SK-N-SH (cell line): Measurements from ENCODE around the gene XYLT2. TPM values are rescaled to one million over a fixed set of nuclear protein-coding genes. Genes with fewer than 3 reads are reported as not detected.

Experiments used
- CTCF ChIA-PET: fragments of 300-600, 350-600 bp; formaldehyde crosslinking; extraction: SDS; loops from one replicate; lab custom pipeline; 2021; lab: Yijun Ruan, JAX
- POLR2A ChIA-PET: fragments of 350-600 bp; sonication (Branson Sonifier 250); formaldehyde crosslinking; extraction: SDS; loops from one replicate; lab custom pipeline; 2020; ENCODE audit warnings: antibody characterized with exemption, inconsistent platforms; lab: Yijun Ruan, JAX
- DNase-seq: peaks from one replicate; pipeline ENCODE4 v3.0.0; 2012
- H2AFZ ChIP-seq: fragments of 200-600 bp; sonication (generic); 2 replicates; pipeline ENCODE4 v1.8.1; 2016; ENCODE audit warnings: antibody characterized with exemption, mild to moderate bottlenecking, low read depth
- H3F3A ChIP-seq: fragments of 200-600 bp; sonication (generic); replicated peaks from 2 replicates; pipeline ENCODE3; 2016; ENCODE audit warnings: antibody characterized with exemption, mild to moderate bottlenecking; ENCODE audit not compliant: insufficient read depth
- H3K27ac ChIP-seq, 2 experiments: fragments of 200-500 bp in 1 of 2; fragments of 200-600 bp in 1 of 2; sonication (Bioruptor generic) in 1 of 2; sonication (generic), shearing (Covaris generic) in 1 of 2; 2 replicates each; pipeline versions ENCODE4 v1.5.1 to v1.6.1; 2014 to 2016; ENCODE audit warnings: low read depth in 2 of 2, inconsistent platforms in 1 of 2, low read length in 1 of 2, mild to moderate bottlenecking in 1 of 2, mixed read lengths in 1 of 2
- H3K27me3 ChIP-seq: fragments of 200-600 bp; sonication (generic), shearing (Covaris generic); 2 replicates; pipeline ENCODE4 v1.6.1; 2016; ENCODE audit warnings: mixed run types; ENCODE audit not compliant: insufficient read depth
- H3K36me3 ChIP-seq, 2 experiments: fragments of 200-500 bp in 1 of 2; fragments of 200-600 bp in 1 of 2; sonication (Bioruptor generic) in 1 of 2; sonication (generic) in 1 of 2; replicated peaks in 1 of 2; 2 replicates each; pipeline versions ENCODE3 to v1.5.1; 2014 to 2016; ENCODE audit warnings: low read length in 1 of 2, mild to moderate bottlenecking in 1 of 2; ENCODE audit not compliant: insufficient read depth in 2 of 2, control insufficient read depth in 1 of 2
- H3K4me1 ChIP-seq, 2 experiments: fragments of 200-500 bp in 1 of 2; fragments of 200-600 bp in 1 of 2; sonication (Bioruptor generic) in 1 of 2; sonication (generic), shearing (Covaris generic) in 1 of 2; 2 replicates each; pipeline versions ENCODE4 v1.5.1 to v1.6.1; 2014 to 2016; ENCODE audit warnings: low read depth in 1 of 2, low read length in 1 of 2, mixed run types in 1 of 2; ENCODE audit not compliant: insufficient read depth in 2 of 2, control insufficient read depth in 1 of 2
- H3K4me2 ChIP-seq: fragments of 200-600 bp; sonication (generic), shearing (Covaris generic); 2 replicates; pipeline ENCODE4 v1.6.1; 2017; ENCODE audit warnings: mixed run types
- H3K4me3 ChIP-seq, 2 experiments: fragments of 200-500 bp in 1 of 2; fragments of 200-600 bp in 1 of 2; sonication (Bioruptor generic) in 1 of 2; sonication (generic), shearing (Covaris generic) in 1 of 2; 2 replicates each; pipeline versions ENCODE4 v1.5.1 to v1.8.1; 2014 to 2016; ENCODE audit warnings: low read depth in 2 of 2, inconsistent platforms in 1 of 2, low read length in 1 of 2, mild to moderate bottlenecking in 1 of 2, mixed read lengths in 1 of 2, moderate library complexity in 1 of 2
- H3K79me2 ChIP-seq: fragments of 200-600 bp; sonication (generic); 2 replicates; pipeline ENCODE4 v1.8.1; 2017; ENCODE audit warnings: mild to moderate bottlenecking; ENCODE audit not compliant: insufficient read depth
- H3K9ac ChIP-seq: fragments of 200-600 bp; sonication (generic); 2 replicates; pipeline ENCODE4 v1.6.1; 2017; ENCODE audit warnings: mixed run types
- H3K9me2 ChIP-seq: fragments of 200-600 bp; sonication (generic); 2 replicates; pipeline ENCODE4 v1.6.1; 2017; ENCODE audit warnings: mixed run types
- H3K9me3 ChIP-seq: fragments of 200-600 bp; sonication (generic); 2 replicates; pipeline ENCODE4 v1.6.1; 2017; ENCODE audit warnings: mixed run types, mild to moderate bottlenecking, moderate library complexity
- H4K20me1 ChIP-seq: fragments of 200-600 bp; sonication (generic); 2 replicates; pipeline ENCODE4 v1.6.1; 2017; ENCODE audit warnings: mild to moderate bottlenecking, mixed run types; ENCODE audit not compliant: insufficient read depth
- CTCF ChIP-seq: fragments of 200-600 bp; sonication (generic); IDR thresholded peaks from 2 replicates; pipeline ENCODE4 v1.6.1; 2017; ENCODE audit warnings: antibody characterized with exemption, mild to moderate bottlenecking, moderate library complexity
- ELF1 ChIP-seq: IDR thresholded peaks from 2 replicates; pipeline ENCODE4 v1.4.0; 2012
- EP300 ChIP-seq, 2 experiments: IDR thresholded peaks; 2 replicates each; pipeline versions ENCODE4 v1.4.0 to v1.6.1; 2012; ENCODE audit warnings: borderline replicate concordance in 1 of 2, low read depth in 1 of 2, low read length in 1 of 2
- FOSL2 ChIP-seq: IDR thresholded peaks from 2 replicates; pipeline ENCODE4 v1.4.0; 2012; ENCODE audit warnings: low read depth, mild to moderate bottlenecking, moderate library complexity, borderline replicate concordance
- FOXJ3 ChIP-seq: sonication (generic); formaldehyde crosslinking; IDR thresholded peaks from 2 replicates; pipeline ENCODE4 v1.5.1; 2020; ENCODE audit warnings: mild to moderate bottlenecking, missing genetic modification reagents
- GABPA ChIP-seq: IDR thresholded peaks from 2 replicates; pipeline ENCODE4 v1.4.0; 2012; ENCODE audit warnings: low read depth, mild to moderate bottlenecking
- GATA2 ChIP-seq: sonication (generic); formaldehyde crosslinking; IDR thresholded peaks from 2 replicates; pipeline ENCODE4 v1.5.0; 2020; ENCODE audit warnings: mild to moderate bottlenecking, missing genetic modification reagents
- IRF3 ChIP-seq: fragments of 150-350 bp; IDR thresholded peaks from 2 replicates; pipeline ENCODE4 v1.6.1; 2016; ENCODE audit warnings: mild to moderate bottlenecking, low read depth, low read length
- JUND ChIP-seq: IDR thresholded peaks from 2 replicates; pipeline ENCODE4 v1.4.0; 2012
- MEF2A ChIP-seq: IDR thresholded peaks from 2 replicates; pipeline ENCODE4 v1.4.0; 2012; ENCODE audit warnings: low read depth, borderline replicate concordance
- NFIC ChIP-seq: IDR thresholded peaks from 2 replicates; pipeline ENCODE4 v1.4.0; 2012; ENCODE audit warnings: borderline replicate concordance
- NRF1 ChIP-seq: IDR thresholded peaks from 2 replicates; pipeline ENCODE4 v1.6.1; 2012; ENCODE audit warnings: low read depth, mild to moderate bottlenecking, low read length
- PBX3 ChIP-seq: IDR thresholded peaks from 2 replicates; pipeline ENCODE4; 2012
- POLR2AphosphoS5 ChIP-seq: IDR thresholded peaks from 2 replicates; pipeline ENCODE4 v1.6.1; 2012; ENCODE audit warnings: low read depth, low read length
- RAD21 ChIP-seq: IDR thresholded peaks from 2 replicates; pipeline ENCODE4 v1.6.1; 2012; ENCODE audit warnings: mild to moderate bottlenecking, low read length
- RCOR1 ChIP-seq: fragments of 150-350 bp; IDR thresholded peaks from 2 replicates; pipeline ENCODE4 v1.6.1; 2017; ENCODE audit warnings: antibody characterized with exemption, low read length
- RFX5 ChIP-seq: IDR thresholded peaks from 2 replicates; pipeline ENCODE4 v1.6.1; 2012; ENCODE audit warnings: mild to moderate bottlenecking, improper control_type of control experiment, low read length
- RXRA ChIP-seq: IDR thresholded peaks from 2 replicates; pipeline ENCODE4 v1.4.0; 2012; ENCODE audit warnings: low read depth, mild to moderate bottlenecking, borderline replicate concordance
- SIN3A ChIP-seq: IDR thresholded peaks from 2 replicates; pipeline ENCODE4 v1.6.1; 2012; ENCODE audit warnings: low read depth, mild to moderate bottlenecking, low read length, moderate library complexity, borderline replicate concordance
- TAF1 ChIP-seq: IDR thresholded peaks from 2 replicates; pipeline ENCODE4 v1.6.1; 2012; ENCODE audit warnings: low read depth, mild to moderate bottlenecking, low read length, moderate library complexity, borderline replicate concordance
- TCF12 ChIP-seq: IDR thresholded peaks from 2 replicates; pipeline ENCODE4 v1.4.0; 2012
- TEAD4 ChIP-seq: IDR thresholded peaks from 2 replicates; pipeline ENCODE4 v1.4.0; 2012; ENCODE audit warnings: mild to moderate bottlenecking, borderline replicate concordance; ENCODE audit not compliant: insufficient read depth
- WGBS: methylation state at CpG from one replicate; pipeline ENCODE4 v1.1.6; 2017; ENCODE audit warnings: low lambda C conversion rate; 5-methylcytosine and 5-hydroxymethylcytosine counted together
- polyA plus RNA-seq, 3 experiments: library from polyadenylated mRNA; depleted of rRNA; stranded (reverse); fragments of >200 nt; gene quantifications; 2 replicates each; pipeline ENCODE4 v1.2.3, GENCODE V29; 2012
- TF ChIP-seq, protein P1 (sequence below): IDR thresholded peaks from 2 replicates; pipeline ENCODE4 v1.6.1; 2012; ENCODE audit warnings: mild to moderate bottlenecking, low read depth, low read length, moderate library complexity
- TF ChIP-seq, protein P2 (sequence below): IDR thresholded peaks from 2 replicates; pipeline ENCODE4 v1.4.0; 2012; ENCODE audit warnings: low read depth, borderline replicate concordance

XYLT2 gene
- polyA plus RNA-seq, 1 of the 3 experiments (the other 2 are of a cell fraction), result 28.4 TPM

DNA sequence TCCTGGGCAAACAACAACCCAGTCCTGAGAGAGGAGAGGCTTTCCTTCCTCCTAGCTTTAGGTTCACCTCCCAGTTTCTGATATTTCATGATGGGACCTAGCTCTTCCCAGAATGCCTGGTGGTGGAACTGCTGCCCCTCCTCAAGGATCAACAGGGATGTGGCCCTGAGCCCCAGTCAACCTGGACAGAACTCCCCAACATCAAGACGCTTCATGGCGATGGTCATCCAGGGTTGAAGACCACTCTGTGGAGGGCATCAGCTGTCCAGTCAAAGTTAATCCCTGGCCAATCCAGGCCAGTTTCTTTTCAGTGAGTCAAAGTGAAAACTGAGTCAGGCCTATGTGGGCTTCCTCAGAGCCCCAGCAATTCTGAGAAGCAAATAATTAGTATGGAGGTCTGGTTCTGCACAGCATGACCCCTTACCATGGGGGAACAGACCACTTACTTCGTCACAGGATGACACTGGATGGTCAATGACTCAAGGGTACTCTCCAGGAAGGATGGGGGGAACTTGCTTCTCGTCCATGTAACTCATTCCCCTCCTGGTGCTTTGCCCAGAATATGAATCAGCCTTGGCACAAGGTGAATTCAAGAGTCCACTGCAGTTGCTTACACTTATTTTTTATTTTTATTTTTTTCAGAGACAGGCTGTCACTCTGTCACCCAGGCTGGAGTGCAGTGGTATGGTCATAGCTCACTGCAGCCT, 14.7 kb upstream of the XYLT2 start:
- POLR2A ChIA-PET, result no interaction called here
- H3K9me3 ChIP-seq, result no peaks in the 10 kb centered on the region
- H3K27me3 ChIP-seq, result no peaks in the 10 kb centered on the region
- H3K36me3 ChIP-seq, result no peaks in the 10 kb centered on the region
- no peak overlapping the region for H3K4me3 ChIP-seq
- H4K20me1 ChIP-seq, result no peaks in the 10 kb centered on the region
- no peak for TF ChIP-seq RCOR1
- TF ChIP-seq TCF12, result peak; percentile 70
- peak; percentile 91 for TF ChIP-seq FOSL2
- no peak for TF ChIP-seq MEF2A
- peak; percentile 72 for TF ChIP-seq PBX3
- no peak for TF ChIP-seq GATA2 (CRISPR knock-in tag)
- TF ChIP-seq, protein P1, sequence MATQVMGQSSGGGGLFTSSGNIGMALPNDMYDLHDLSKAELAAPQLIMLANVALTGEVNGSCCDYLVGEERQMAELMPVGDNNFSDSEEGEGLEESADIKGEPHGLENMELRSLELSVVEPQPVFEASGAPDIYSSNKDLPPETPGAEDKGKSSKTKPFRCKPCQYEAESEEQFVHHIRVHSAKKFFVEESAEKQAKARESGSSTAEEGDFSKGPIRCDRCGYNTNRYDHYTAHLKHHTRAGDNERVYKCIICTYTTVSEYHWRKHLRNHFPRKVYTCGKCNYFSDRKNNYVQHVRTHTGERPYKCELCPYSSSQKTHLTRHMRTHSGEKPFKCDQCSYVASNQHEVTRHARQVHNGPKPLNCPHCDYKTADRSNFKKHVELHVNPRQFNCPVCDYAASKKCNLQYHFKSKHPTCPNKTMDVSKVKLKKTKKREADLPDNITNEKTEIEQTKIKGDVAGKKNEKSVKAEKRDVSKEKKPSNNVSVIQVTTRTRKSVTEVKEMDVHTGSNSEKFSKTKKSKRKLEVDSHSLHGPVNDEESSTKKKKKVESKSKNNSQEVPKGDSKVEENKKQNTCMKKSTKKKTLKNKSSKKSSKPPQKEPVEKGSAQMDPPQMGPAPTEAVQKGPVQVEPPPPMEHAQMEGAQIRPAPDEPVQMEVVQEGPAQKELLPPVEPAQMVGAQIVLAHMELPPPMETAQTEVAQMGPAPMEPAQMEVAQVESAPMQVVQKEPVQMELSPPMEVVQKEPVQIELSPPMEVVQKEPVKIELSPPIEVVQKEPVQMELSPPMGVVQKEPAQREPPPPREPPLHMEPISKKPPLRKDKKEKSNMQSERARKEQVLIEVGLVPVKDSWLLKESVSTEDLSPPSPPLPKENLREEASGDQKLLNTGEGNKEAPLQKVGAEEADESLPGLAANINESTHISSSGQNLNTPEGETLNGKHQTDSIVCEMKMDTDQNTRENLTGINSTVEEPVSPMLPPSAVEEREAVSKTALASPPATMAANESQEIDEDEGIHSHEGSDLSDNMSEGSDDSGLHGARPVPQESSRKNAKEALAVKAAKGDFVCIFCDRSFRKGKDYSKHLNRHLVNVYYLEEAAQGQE, result no peak
- TF ChIP-seq EP300 (IDR thresholded peaks at IDR 0.05; ENCODE audit: borderline replicate concordance in 1 of 2, low read depth in 1 of 2, low read length in 1 of 2), result no peak
- TF ChIP-seq NRF1, result no peak
- TF ChIP-seq GABPA, result no peak
- TF ChIP-seq SIN3A, result peak; percentile 68; the same call in 1 of the 2 replicates
- no peak for TF ChIP-seq RAD21
- TF ChIP-seq ELF1, result no peak
- peak; percentile 49; the same call in 1 of the 2 replicates for TF ChIP-seq RXRA
- TF ChIP-seq IRF3, result no peak
- peak; percentile 85 for TF ChIP-seq JUND
- no peak for TF ChIP-seq RFX5
- TF ChIP-seq TAF1, result no peak
- no peak for TF ChIP-seq CTCF
- TF ChIP-seq FOXJ3 (CRISPR knock-in tag), result no peak
- TF ChIP-seq, protein P2, sequence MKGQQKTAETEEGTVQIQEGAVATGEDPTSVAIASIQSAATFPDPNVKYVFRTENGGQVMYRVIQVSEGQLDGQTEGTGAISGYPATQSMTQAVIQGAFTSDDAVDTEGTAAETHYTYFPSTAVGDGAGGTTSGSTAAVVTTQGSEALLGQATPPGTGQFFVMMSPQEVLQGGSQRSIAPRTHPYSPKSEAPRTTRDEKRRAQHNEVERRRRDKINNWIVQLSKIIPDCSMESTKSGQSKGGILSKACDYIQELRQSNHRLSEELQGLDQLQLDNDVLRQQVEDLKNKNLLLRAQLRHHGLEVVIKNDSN, result no peak
- TF ChIP-seq POLR2AphosphoS5, result peak; percentile 39; the same call in 1 of the 2 replicates
- no peak for TF ChIP-seq TEAD4
- peak; percentile 96 for TF ChIP-seq NFIC
- TF ChIP-seq, all 33 proteins: peak for 8
- Histone ChIP-seq H3K4me1 (peaks cover 0 to 14% of the 10 kb centered on the region in 2 experiments; a peak in 3 of 4 replicates), H3K79me2 (no peaks in the 10 kb centered on the region), H3F3A (peaks cover 11% of the 10 kb centered on the region), H3K9me2 (no peaks in the 10 kb centered on the region), H3K27ac (peak overlapping the region in 1 of 2 experiments; percentile 46; a peak in 2 of 4 replicates), H3K9ac (no peak overlapping the region), H2AFZ (no peak overlapping the region), H3K4me2 (peak overlapping the region; percentile 25; the same call in 1 of the 2 replicates)
- 53% methylated on average over 4 of the region's 4 CpGs for WGBS
- CTCF ChIA-PET, result interaction anchor here (0.6 to 1.9 kb wide), 7 partner anchors 8 to 237 kb away, joined by 3 to 7 read pairs (median 3); partner anchors contain the start of gene LRRC59
- DNase-seq, result no peak
